GM12874 (cell line): Measurements from ENCODE around the gene ZNF362.

Experiments used
- TF ChIP-seq, protein P1 (sequence below): IDR thresholded peaks from 2 replicates; pipeline ENCODE4 v1.5.1; 2011; ENCODE audit warnings: low read depth, mild to moderate bottlenecking, control low read depth, low read length, moderate library complexity; ENCODE audit not compliant: insufficient read depth

ZNF362 gene

DNA sequence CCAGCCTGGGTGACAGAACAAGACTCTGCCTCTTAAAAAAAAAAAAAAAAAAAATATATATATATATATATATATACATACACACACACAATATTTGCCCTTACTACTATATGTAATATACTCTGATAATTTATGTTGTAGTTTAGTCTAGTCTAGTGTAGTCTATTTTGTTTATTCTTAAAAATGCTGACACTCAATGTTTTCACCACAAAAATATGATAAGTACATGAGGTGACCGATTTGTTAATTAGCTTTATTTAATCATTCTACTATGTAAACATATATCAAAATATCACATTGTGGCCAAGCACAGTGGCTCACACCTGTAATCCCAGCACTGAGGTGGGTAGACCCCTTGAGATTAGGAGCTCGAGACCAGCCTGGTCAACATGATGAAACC, 19.8 kb upstream of the ZNF362 start:
- TF ChIP-seq, protein P1, sequence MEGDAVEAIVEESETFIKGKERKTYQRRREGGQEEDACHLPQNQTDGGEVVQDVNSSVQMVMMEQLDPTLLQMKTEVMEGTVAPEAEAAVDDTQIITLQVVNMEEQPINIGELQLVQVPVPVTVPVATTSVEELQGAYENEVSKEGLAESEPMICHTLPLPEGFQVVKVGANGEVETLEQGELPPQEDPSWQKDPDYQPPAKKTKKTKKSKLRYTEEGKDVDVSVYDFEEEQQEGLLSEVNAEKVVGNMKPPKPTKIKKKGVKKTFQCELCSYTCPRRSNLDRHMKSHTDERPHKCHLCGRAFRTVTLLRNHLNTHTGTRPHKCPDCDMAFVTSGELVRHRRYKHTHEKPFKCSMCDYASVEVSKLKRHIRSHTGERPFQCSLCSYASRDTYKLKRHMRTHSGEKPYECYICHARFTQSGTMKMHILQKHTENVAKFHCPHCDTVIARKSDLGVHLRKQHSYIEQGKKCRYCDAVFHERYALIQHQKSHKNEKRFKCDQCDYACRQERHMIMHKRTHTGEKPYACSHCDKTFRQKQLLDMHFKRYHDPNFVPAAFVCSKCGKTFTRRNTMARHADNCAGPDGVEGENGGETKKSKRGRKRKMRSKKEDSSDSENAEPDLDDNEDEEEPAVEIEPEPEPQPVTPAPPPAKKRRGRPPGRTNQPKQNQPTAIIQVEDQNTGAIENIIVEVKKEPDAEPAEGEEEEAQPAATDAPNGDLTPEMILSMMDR: no peak

- TF ChIP-seq, protein P1: no peak
Observed at GRCh38 chr1:33237579-33237978, 18.7 kb upstream of the ZNF362 start.

DNA sequence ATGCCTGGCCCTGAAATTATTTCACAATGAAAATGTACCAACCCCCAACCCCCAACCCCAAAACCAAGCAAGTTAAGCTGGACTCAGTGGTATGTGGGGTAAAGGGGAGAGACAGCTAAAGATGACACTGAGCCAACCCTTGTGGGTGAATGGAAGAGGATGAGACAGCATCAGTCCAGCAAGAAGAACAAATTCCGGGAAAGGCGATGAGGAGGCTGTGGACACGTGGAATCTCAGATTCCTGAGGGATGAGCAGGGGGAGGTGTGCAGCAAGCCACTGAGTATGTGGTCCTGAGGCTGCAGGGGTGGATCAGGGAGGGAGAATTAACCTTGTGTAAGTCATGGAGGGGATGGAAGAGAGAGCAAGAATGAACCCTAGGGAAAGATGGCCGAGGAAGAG, 14.4 kb upstream of the ZNF362 start:
- TF ChIP-seq, protein P1: no peak

- TF ChIP-seq, protein P1: no peak
Observed at GRCh38 chr1:33242652-33243051, 13.6 kb upstream of the ZNF362 start.

- TF ChIP-seq, protein P1: no peak
Observed at GRCh38 chr1:33244143-33244808, 12.0 kb upstream of the ZNF362 start.

GRCh38 chr1:33244809-33245186, 11.5 kb upstream of the ZNF362 start:
- TF ChIP-seq, protein P1: no peak

DNA sequence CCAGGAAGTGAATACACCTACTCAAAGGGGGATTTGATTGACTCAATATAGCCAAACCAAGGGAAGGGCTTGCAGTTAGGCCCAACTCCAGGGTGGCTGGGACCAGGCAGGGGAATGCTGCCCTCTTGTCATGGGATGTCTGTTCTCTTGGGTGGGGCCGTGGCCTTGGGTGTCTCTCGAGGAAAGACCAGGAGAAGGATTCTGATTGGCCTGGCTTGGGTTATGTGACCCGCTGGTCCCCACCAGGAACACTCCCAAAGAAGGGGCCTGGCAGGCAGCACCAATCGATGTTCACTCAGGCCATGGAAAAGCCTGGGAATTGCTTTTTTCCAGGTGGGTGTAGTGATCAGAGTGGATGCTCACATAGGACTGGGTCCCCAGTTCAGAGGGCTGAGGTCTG, 10.1 kb upstream of the ZNF362 start:
- TF ChIP-seq, protein P1: no peak

GRCh38 chr1:33247545-33247944, 8.7 kb upstream of the ZNF362 start:
- TF ChIP-seq, protein P1: no peak
